HepG2 (cell line): ENCODE measurements around the gene WAS. TPM values are rescaled to one million over a fixed set of nuclear protein-coding genes. Genes with fewer than 3 reads are reported as not detected.

Experiments
- BORCS8-MEF2B ChIP-seq: sonication (generic); formaldehyde crosslinking; IDR thresholded peaks from 2 replicates; pipeline ENCODE4 v1.8.0; 2022; ENCODE audit warnings: mild to moderate bottlenecking, missing genetic modification reagents
- CCDC6 ChIP-seq: sonication (generic); formaldehyde crosslinking; IDR thresholded peaks from 2 replicates; pipeline ENCODE4 v1.8.1; 2022; ENCODE audit warnings: mild to moderate bottlenecking, missing genetic modification reagents, moderate library complexity
- GATAD1 ChIP-seq: IDR thresholded peaks from 2 replicates; pipeline ENCODE4 v1.6.1; 2016; ENCODE audit warnings: missing genetic modification reagents, missing compliant biosample characterization
- HDAC1 ChIP-seq: sonication (generic); formaldehyde crosslinking; IDR thresholded peaks from 2 replicates; pipeline ENCODE4 v1.5.1; 2020; ENCODE audit warnings: mild to moderate bottlenecking, missing genetic modification reagents
- NCOA2 ChIP-seq: sonication (generic); formaldehyde crosslinking; IDR thresholded peaks from 2 replicates; pipeline ENCODE4 v1.8.0; 2022; ENCODE audit warnings: inconsistent platforms
- TBX2 ChIP-seq: sonication (generic); formaldehyde crosslinking; IDR thresholded peaks from 2 replicates; pipeline ENCODE4 v1.5.0; 2020; ENCODE audit warnings: missing genetic modification reagents, mild to moderate bottlenecking, borderline replicate concordance
- ZFP36L1 ChIP-seq: sonication (generic); formaldehyde crosslinking; IDR thresholded peaks from 2 replicates; pipeline ENCODE4 v1.8.0; 2022; ENCODE audit warnings: mild to moderate bottlenecking, missing genetic modification reagents, moderate library complexity
- ZFP91 ChIP-seq: sonication (generic); formaldehyde crosslinking; IDR thresholded peaks from 2 replicates; pipeline ENCODE4 v1.9.0; 2022; ENCODE audit warnings: missing genetic modification reagents, mild to moderate bottlenecking, borderline replicate concordance
- ZNF143 ChIP-seq: sonication (generic); formaldehyde crosslinking; IDR thresholded peaks from 2 replicates; pipeline ENCODE4 v1.4.0; 2020; ENCODE audit warnings: missing genetic modification reagents
- ZNF513 ChIP-seq: sonication (generic); formaldehyde crosslinking; conservative IDR thresholded peaks from 2 replicates; pipeline ENCODE4 v1.5.0; 2020; ENCODE audit warnings: missing genetic modification reagents
- ZNF572 ChIP-seq: sonication (generic); formaldehyde crosslinking; IDR thresholded peaks from 2 replicates; pipeline ENCODE4 v1.5.1; 2020; ENCODE audit warnings: mild to moderate bottlenecking, missing genetic modification reagents
- ZNF607 ChIP-seq: sonication (generic); formaldehyde crosslinking; IDR thresholded peaks from 2 replicates; pipeline ENCODE4 v1.5.1; 2020; ENCODE audit warnings: missing genetic modification reagents, mild to moderate bottlenecking, borderline replicate concordance
- ZNF687 ChIP-seq: sonication (generic); formaldehyde crosslinking; IDR thresholded peaks from 2 replicates; pipeline ENCODE4 v1.5.1; 2020; ENCODE audit warnings: mild to moderate bottlenecking, missing genetic modification reagents, moderate library complexity
- polyA plus RNA-seq, 8 experiments: library from polyadenylated mRNA; depleted of rRNA in 3 of 8; stranded (reverse) in 7 of 8; unstranded in 1 of 8; fragments of >200 nt; fragmentation: Illumina TruSeq in 4 of 8; extraction: Trizol in 4 of 8; gene quantifications; 2 replicates each; pipeline versions ENCODE4 v1.2.1 to v1.2.3, GENCODE V29; 2011 to 2016; ENCODE audit warnings: low read depth in 4 of 8, missing spikeins in 1 of 8, mixed read lengths in 1 of 8; ENCODE audit not compliant: insufficient read depth in 1 of 8
- total RNA-seq, 5 experiments: library from RNA; depleted of rRNA; stranded (reverse); fragments of >200 nt; fragmentation: Illumina TruSeq; extraction: Trizol; gene quantifications; 2 replicates each; pipeline ENCODE4 v1.2.3, GENCODE V29; 2016; ENCODE audit warnings: low read depth in 1 of 5
- TF ChIP-seq, protein P1 (sequence below): conservative IDR thresholded peaks from 2 replicates; pipeline ENCODE4 v1.6.1; 2018; ENCODE audit warnings: missing genetic modification reagents
- TF ChIP-seq, protein P2 (sequence below): sonication (generic); formaldehyde crosslinking; IDR thresholded peaks from 2 replicates; pipeline ENCODE4 v1.8.1; 2023; ENCODE audit warnings: mild to moderate bottlenecking, missing genetic modification reagents
- TF ChIP-seq, protein P3 (sequence below): sonication (generic); formaldehyde crosslinking; IDR thresholded peaks from 2 replicates; pipeline ENCODE4 v1.4.0; 2020; ENCODE audit warnings: missing genetic modification reagents; ENCODE audit errors: not compliant biosample characterization

The WAS gene
- total and polyA plus RNA-seq, 2 of the 13 experiments (the other 11 are each of a cell fraction or from before 2014, with no cell fraction given): 0.11 TPM; not detected in 1

DNA sequence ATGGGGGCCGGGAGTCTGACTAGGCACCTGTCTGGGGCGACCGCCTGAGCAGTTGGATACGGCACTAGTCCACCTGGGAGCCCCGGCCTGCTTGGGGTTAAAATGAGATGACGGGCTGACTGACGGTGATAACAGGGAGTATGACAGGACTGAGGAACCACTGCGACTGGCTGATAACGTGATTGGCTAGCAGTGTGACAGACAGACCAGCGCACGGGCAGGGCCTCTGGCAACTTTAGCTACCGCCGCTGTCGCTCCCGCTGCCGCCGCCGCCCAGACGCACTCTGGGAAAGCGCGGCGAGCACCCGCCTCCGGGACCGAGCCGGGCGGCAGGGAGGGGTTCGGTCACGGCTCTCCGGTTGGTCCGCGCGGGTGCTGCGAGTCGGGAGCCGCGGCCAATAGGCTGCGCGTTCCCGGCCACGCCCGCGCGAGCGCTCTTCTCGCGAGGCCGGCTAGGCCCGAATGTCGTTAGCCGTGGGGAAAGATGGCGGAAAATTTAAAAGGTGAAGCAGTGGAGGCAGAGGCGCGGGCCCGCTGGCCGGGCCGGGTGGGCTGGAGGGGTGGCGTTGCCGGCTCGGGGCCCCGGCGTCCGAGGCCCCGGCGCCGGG is 12.8 kb downstream of the WAS start, which contains the start of gene SUV39H1 (continued):
- peak; percentile 69 for TF ChIP-seq ZNF687 (CRISPR knock-in tag)
- peak; percentile 80 for TF ChIP-seq GATAD1 (CRISPR knock-in tag)
- TF ChIP-seq ZNF572 (CRISPR knock-in tag): no peak
- TF ChIP-seq, protein P1, sequence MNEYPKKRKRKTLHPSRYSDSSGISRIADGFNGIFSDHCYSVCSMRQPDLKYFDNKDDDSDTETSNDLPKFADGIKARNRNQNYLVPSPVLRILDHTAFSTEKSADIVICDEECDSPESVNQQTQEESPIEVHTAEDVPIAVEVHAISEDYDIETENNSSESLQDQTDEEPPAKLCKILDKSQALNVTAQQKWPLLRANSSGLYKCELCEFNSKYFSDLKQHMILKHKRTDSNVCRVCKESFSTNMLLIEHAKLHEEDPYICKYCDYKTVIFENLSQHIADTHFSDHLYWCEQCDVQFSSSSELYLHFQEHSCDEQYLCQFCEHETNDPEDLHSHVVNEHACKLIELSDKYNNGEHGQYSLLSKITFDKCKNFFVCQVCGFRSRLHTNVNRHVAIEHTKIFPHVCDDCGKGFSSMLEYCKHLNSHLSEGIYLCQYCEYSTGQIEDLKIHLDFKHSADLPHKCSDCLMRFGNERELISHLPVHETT (CRISPR knock-in tag): peak; percentile 53; the same call in 1 of the 2 replicates
- peak; percentile 15; the same call in 1 of the 2 replicates for TF ChIP-seq ZFP91 (CRISPR knock-in tag)
- TF ChIP-seq ZNF513 (CRISPR knock-in tag): no peak
- TF ChIP-seq, protein P2, sequence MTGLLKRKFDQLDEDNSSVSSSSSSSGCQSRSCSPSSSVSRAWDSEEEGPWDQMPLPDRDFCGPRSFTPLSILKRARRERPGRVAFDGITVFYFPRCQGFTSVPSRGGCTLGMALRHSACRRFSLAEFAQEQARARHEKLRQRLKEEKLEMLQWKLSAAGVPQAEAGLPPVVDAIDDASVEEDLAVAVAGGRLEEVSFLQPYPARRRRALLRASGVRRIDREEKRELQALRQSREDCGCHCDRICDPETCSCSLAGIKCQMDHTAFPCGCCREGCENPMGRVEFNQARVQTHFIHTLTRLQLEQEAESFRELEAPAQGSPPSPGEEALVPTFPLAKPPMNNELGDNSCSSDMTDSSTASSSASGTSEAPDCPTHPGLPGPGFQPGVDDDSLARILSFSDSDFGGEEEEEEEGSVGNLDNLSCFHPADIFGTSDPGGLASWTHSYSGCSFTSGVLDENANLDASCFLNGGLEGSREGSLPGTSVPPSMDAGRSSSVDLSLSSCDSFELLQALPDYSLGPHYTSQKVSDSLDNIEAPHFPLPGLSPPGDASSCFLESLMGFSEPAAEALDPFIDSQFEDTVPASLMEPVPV (CRISPR knock-in tag): peak; percentile 22; the same call in 1 of the 2 replicates
- TF ChIP-seq TBX2 (CRISPR knock-in tag): peak; percentile 25; the same call in 1 of the 2 replicates
- 0 out of 2 replicates have a peak, but pooled peaks have one; percentile 43 for TF ChIP-seq ZNF607 (CRISPR knock-in tag)
- TF ChIP-seq HDAC1 (CRISPR knock-in tag): peak; percentile 59; the same call in 1 of the 2 replicates
- TF ChIP-seq CCDC6 (CRISPR knock-in tag): peak; percentile 80; the same call in 1 of the 2 replicates
- TF ChIP-seq NCOA2 (CRISPR knock-in tag): no peak
- TF ChIP-seq ZNF143 (CRISPR knock-in tag): peak; percentile 81
- peak; percentile 40; the same call in 1 of the 2 replicates for TF ChIP-seq ZFP36L1 (CRISPR knock-in tag)
- TF ChIP-seq, protein P3, sequence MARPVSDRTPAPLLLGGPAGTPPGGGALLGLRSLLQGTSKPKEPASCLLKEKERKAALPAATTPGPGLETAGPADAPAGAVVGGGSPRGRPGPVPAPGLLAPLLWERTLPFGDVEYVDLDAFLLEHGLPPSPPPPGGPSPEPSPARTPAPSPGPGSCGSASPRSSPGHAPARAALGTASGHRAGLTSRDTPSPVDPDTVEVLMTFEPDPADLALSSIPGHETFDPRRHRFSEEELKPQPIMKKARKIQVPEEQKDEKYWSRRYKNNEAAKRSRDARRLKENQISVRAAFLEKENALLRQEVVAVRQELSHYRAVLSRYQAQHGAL (CRISPR knock-in tag): no peak
- peak; percentile 43; the same call in 1 of the 2 replicates for TF ChIP-seq BORCS8-MEF2B (CRISPR knock-in tag)
